Psoas muscle (tissue), 8 donors: ENCODE measurements around the gene KXD1. TPM values are rescaled to one million over a fixed set of nuclear protein-coding genes. Genes with fewer than 3 reads are reported as not detected.

Experiments used
- ATAC-seq, 4 donors: fragments of 200-7000 bp; cut with Tn5 transposase; one replicate each; pipeline ENCODE4 v1.9.1; 2020; ENCODE audit warnings: moderate library complexity in 3 of 4, mild to moderate bottlenecking in 2 of 4
- DNase-seq, 2 donors: peaks; one replicate each; pipeline ENCODE4 v3.0.0-alpha.2; 2020
- H3K27ac ChIP-seq: fragments of 200-600 bp; one replicate; pipeline ENCODE4 v1.8.0; 2022
- H3K27me3 ChIP-seq, 3 donors: fragments of 200-600 bp in 1 of 3; one replicate each; pipeline versions ENCODE4 v1.6.1 to v1.8.0; 2013 to 2022; ENCODE audit warnings: low read length in 2 of 3, mild to moderate bottlenecking in 2 of 3, moderate library complexity in 1 of 3; ENCODE audit not compliant: insufficient read depth in 3 of 3
- H3K36me3 ChIP-seq, 2 donors: fragments of 200-600 bp in 1 of 2; one replicate each; pipeline versions ENCODE4 v1.6.1 to v1.8.0; 2013 to 2022; ENCODE audit warnings: low read depth in 1 of 2, mild to moderate bottlenecking in 1 of 2, moderate library complexity in 1 of 2; ENCODE audit not compliant: insufficient read depth in 1 of 2
- H3K4me1 ChIP-seq: fragments of 200-600 bp; one replicate; pipeline ENCODE4 v1.8.0; 2022
- H3K4me3 ChIP-seq: fragments of 200-600 bp; one replicate; pipeline ENCODE4 v1.8.0; 2022; ENCODE audit warnings: mild to moderate bottlenecking
- H3K9me3 ChIP-seq: fragments of 200-600 bp; one replicate; pipeline ENCODE4 v1.8.0; 2022
- WGBS, 3 donors: extraction: QIAGEN DNeasy Blood & Tissue Kit; methylation state at CpG; one replicate each; pipeline versions ENCODE4 v1.1.6 to v1.1.7; 2013; 5-methylcytosine and 5-hydroxymethylcytosine counted together
- intact Hi-C, 2 donors: fragments of 100-400 bp; cut with DNase I; formaldehyde crosslinking; loops; one replicate each; pipeline versions ENCODE4 v1.11.0 to v1.14.2; 2022
- long read RNA-seq, 2 donors: library from polyadenylated mRNA; unstranded; transcript quantifications; one replicate each; pipeline ENCODE4 v2.0.0, GENCODE V29; 2021
- polyA plus RNA-seq, 3 donors: library from polyadenylated mRNA; stranded (reverse); fragments of 200-250 nt; gene quantifications; one replicate each; pipeline ENCODE4 v1.2.3, GENCODE V29; 2013
- total RNA-seq, 4 donors: library from RNA; stranded (reverse); fragmentation: NEBNext Ultra II Directional in 2 of 4; extraction: Animal tissue kit (Norgen Biotek cat#: 25700) in 2 of 4; gene quantifications; one replicate each; pipeline versions ENCODE4 v1.2.1 to v1.2.4, GENCODE V29; 2021 to 2023
- TF ChIP-seq, protein P1 (sequence below): fragments of 200-600 bp; IDR thresholded peaks from one replicate; pipeline ENCODE4 v1.8.0; 2022; ENCODE audit warnings: antibody characterized with exemption
- donor health status: healthy with polysubstance abuse.
- donor health status: DM: no; HTN: no; CAD: no; lungs with moderate emphysema.
- donor health status: Bipolar disorder and iron deficiency.
- donor health status: healthy.
- donor health status: DM: yes; HTN: yes; CAD: no.
- donor health status: DM: no; HTN: no; CAD: no.
- donor health status: DM: no; HTN: no; CAD: no.
- donor health status: DM: yes; HTN: yes; CAD: no.

Gene KXD1, protein sequence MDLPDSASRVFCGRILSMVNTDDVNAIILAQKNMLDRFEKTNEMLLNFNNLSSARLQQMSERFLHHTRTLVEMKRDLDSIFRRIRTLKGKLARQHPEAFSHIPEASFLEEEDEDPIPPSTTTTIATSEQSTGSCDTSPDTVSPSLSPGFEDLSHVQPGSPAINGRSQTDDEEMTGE
- total RNA-seq, result 10 to 100 TPM; 38.9 to 76.5 (median 50.8) TPM
- 100 to 1,000 TPM in 2 of 3 donors, 10 to 100 TPM in 1; 84.6 to 144 (median 122) TPM for polyA plus RNA-seq
- long read RNA-seq, donor 1, transcript KXD1-201 (5 exons, 1,426 nt), result major isoform, 19 of 25 reads
- long read RNA-seq, donor 1, partial matches to known transcripts, result 0 of 25 reads
- long read RNA-seq, donor 1, other reads (novel, unspliced or antisense), result 3 of 25 reads
- long read RNA-seq, donor 2, transcript KXD1-201 (5 exons, 1,426 nt), result major isoform, 73 of 95 reads
- long read RNA-seq, donor 2, partial matches to known transcripts, result 14 of 95 reads
- long read RNA-seq, donor 2, other reads (novel, unspliced or antisense), result 2 of 95 reads

DNA sequence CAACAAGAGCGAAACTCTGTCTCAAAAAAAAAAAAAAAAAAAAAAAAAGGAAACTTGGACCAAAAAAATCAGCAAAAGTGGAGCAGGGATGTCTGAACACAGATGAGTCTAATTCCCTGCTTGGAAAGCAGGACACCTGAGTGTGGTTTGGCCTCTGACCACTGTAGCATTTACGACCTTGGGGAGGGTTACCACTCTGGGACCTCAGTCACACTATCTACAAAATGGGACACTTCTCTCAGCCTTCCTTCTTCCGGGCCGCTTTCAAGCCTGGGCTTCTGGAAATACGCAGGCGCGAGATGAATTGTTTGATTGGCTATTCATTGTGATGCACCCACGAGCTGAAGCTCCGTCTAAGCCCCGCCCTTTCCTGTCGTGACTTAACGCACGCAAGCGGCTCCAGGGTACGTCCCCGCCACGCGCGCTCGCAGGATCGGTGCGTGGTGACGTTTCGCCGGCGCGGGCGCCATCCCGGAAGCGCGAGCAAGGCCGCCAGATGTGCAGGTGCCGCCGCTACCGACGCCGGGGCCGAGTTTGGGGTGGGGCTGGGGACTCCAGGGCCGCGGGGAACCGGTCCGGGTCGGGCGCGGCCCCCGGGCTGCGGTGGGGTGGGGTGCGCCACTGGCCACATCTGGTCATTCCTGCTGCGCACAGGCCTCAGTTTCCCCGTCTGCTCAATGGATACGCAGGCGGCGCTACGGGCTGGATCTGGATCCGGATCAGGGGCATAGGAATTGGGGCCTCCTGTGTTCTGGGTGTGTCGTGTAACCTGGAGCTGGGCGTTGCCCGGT lies at the start of gene KXD1:
KXD1 (plus strand) TSS at position 460 of the 791 bp plus-strand sequence. CDS start 4,187 bp downstream, outside the sequence.
- 1% methylated on average over 50 to 58 of the region's 58 CpGs for WGBS, 3 donors
- Histone ChIP-seq H3K4me3 (peak within 1 kb of the TSS; percentile 88), H3K4me1 (peaks cover 18% of the 10 kb centered on the region), H3K36me3 (peaks cover 0 to 6% of the 10 kb centered on the region in 2 donors), H3K27ac (peak within 1 kb of the TSS; percentile 93), H3K27me3 (no peaks in the 10 kb centered on the region), H3K9me3 (no peaks in the 10 kb centered on the region)
- DNase-seq (peak; percentile 98 to 99), ATAC-seq (peak; percentile 98)
- TF ChIP-seq, protein P1, sequence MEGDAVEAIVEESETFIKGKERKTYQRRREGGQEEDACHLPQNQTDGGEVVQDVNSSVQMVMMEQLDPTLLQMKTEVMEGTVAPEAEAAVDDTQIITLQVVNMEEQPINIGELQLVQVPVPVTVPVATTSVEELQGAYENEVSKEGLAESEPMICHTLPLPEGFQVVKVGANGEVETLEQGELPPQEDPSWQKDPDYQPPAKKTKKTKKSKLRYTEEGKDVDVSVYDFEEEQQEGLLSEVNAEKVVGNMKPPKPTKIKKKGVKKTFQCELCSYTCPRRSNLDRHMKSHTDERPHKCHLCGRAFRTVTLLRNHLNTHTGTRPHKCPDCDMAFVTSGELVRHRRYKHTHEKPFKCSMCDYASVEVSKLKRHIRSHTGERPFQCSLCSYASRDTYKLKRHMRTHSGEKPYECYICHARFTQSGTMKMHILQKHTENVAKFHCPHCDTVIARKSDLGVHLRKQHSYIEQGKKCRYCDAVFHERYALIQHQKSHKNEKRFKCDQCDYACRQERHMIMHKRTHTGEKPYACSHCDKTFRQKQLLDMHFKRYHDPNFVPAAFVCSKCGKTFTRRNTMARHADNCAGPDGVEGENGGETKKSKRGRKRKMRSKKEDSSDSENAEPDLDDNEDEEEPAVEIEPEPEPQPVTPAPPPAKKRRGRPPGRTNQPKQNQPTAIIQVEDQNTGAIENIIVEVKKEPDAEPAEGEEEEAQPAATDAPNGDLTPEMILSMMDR, result no peak
- intact Hi-C loops, result loop anchor here (5.0 kb wide), 3 partner anchors 35 to 105 kb away; partner anchors contain the start of gene ELL (in 2 of the 2)

DNA sequence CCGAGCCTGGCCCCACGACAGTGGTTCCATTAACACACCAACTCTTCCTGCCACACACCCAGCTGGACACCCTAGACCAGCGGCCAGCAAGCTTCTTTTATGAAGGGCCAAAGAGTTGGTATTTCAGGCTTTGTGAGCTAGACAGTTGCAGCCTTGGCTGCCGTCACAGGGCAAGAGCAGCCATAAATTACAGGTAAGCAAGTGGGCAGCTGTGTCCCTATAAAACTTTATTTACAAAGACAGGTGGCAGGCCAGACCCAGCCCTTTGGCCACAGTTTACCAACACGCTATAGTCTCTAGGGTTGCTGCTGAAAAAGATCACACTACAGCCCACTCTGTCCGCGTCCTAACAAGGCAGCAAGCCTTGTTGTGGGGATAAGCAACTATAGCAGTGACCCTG lies 49.1 kb upstream of the KXD1 start:
- intact Hi-C loops, result no loop called here
- 44 to 51% (median 48%) methylated on average over 7 of the region's 7 CpGs for WGBS, 3 donors
- Histone ChIP-seq H3K36me3 (no peaks in the 10 kb centered on the region), H3K4me3 (no peak overlapping the region), H3K9me3 (no peaks in the 10 kb centered on the region), H3K27ac (peak overlapping the region; percentile 80), H3K27me3 (no peaks in the 10 kb centered on the region), H3K4me1 (peaks cover 84% of the 10 kb centered on the region)
- TF ChIP-seq, protein P1, result no peak
- DNase-seq (no peak), ATAC-seq (peak in 2 of 4 donors; percentile 17 to 23)

DNA sequence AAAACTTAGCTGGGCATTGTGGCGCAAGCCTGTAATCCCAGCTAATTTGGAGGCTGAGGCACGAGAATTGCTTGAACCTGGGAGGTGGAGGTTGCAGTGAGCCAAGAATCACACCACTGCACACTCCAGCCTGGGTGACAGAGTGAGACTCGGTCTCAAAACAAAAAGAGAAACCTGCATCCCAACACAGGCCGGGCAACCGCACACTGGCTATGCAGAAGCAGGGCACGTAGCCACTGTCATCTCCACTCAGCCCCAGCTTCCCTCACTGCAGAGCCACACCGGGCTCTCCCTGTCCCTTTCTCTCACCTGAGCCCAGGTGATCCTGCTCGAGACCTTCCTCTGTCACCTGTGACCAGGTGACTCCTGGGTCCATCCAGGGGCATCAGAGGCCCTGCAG lies 47.5 kb upstream of the KXD1 start:
- TF ChIP-seq, protein P1, result no peak
- DNase-seq (peak in 1 of 2 donors; percentile 30), ATAC-seq (no peak)
- Histone ChIP-seq H3K9me3 (no peaks in the 10 kb centered on the region), H3K27ac (no peak overlapping the region), H3K4me1 (peaks cover 82% of the 10 kb centered on the region), H3K36me3 (no peaks in the 10 kb centered on the region), H3K4me3 (no peak overlapping the region), H3K27me3 (no peaks in the 10 kb centered on the region)
- WGBS, 3 donors, result 83 to 96% (median 85%) methylated on average over 8 of the region's 8 CpGs
- intact Hi-C loops, result no loop called here

DNA sequence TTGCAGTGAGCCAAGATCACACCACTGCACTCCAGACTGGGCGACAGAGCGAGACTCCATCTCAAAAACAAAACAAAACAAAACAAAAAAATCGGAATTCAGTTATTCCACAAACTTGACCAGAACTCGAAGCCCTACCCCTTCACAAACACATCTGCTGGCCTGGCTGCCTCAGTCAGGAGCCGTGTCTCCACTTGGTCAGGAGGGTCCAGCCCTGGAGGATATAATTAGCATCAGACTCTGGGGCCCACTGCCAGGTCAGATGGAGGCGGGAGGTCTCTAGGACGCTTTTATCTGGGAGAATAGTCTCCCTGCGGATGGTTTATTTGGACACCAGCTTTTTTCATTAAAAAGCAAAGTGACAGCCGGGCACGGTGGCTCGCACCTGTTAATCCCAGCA lies 43.8 kb upstream of the KXD1 start:
- no peaks in the 10 kb centered on the region for H3K9me3 ChIP-seq
- peak overlapping the region; percentile 76 for H3K27ac ChIP-seq
- DNase-seq, result no peak
- 18 to 39% (median 28%) methylated on average over 11 of the region's 11 CpGs for WGBS, 3 donors
- intact Hi-C loops, result no loop called here
- peaks cover 79% of the 10 kb centered on the region for H3K4me1 ChIP-seq
- TF ChIP-seq, protein P1, result no peak
- no peak overlapping the region for H3K4me3 ChIP-seq
- ATAC-seq, result peak in 3 of 4 donors; percentile 51 to 63 (median 60)
- no peaks in the 10 kb centered on the region for H3K27me3 ChIP-seq
- no peaks in the 10 kb centered on the region for H3K36me3 ChIP-seq
